ENCODE data around the gene MEAF6.

GRCh38 chr1:37448185-37448584 is 66.4 kb downstream of the MEAF6 start:
- no peak for TF ChIP-seq CTCF (IDR thresholded peaks at IDR 0.05)
- TF ChIP-seq POLR2AphosphoS5 (IDR thresholded peaks at IDR 0.05), result no peak

Data from stomach (tissue), 4 donors.